GM18861 (cell line): ENCODE results near the gene TMEM129.

Experiments
- ATAC-seq: cut with Tn5 transposase; IDR thresholded peaks from one replicate; pipeline ENCODE4 v1.9.1; 2021; ENCODE audit not compliant: unreplicated experiment

Gene TMEM129

GRCh38 chr4:1721003-1721665, at the start of gene TMEM129, which contains the start of gene TACC3:
Gene TMEM129 (minus strand): TSS chr4:1721323. CDS start chr4:1720837, 486 bp downstream.
Gene TACC3 (plus strand): TSS chr4:1721521. CDS start chr4:1723422, 1,901 bp downstream.
- ATAC-seq = peak; percentile 64

GRCh38 chr4:1770791-1771231, 49.7 kb upstream of the TMEM129 start:
- ATAC-seq = no peak

GRCh38 chr4:1770245-1770644, 49.1 kb upstream of the TMEM129 start:
- no peak for ATAC-seq

- ATAC-seq = no peak
Observed at GRCh38 chr4:1769692-1770091, 48.6 kb upstream of the TMEM129 start.

- ATAC-seq = no peak
Observed at GRCh38 chr4:1768367-1769034, 47.4 kb upstream of the TMEM129 start.

GRCh38 chr4:1767770-1768366, 46.7 kb upstream of the TMEM129 start:
- no peak for ATAC-seq

- ATAC-seq = no peak
Observed at GRCh38 chr4:1767061-1767769, 46.1 kb upstream of the TMEM129 start.

- ATAC-seq = no peak
Observed at GRCh38 chr4:1766106-1767060, 45.3 kb upstream of the TMEM129 start.

GRCh38 chr4:1765409-1766072, 44.4 kb upstream of the TMEM129 start:
- no peak for ATAC-seq

- no peak for ATAC-seq
Observed at GRCh38 chr4:1764670-1765069, 43.5 kb upstream of the TMEM129 start.

GRCh38 chr4:1763550-1764080, 42.5 kb upstream of the TMEM129 start:
- no peak for ATAC-seq

- ATAC-seq = no peak
Observed at GRCh38 chr4:1763070-1763549, 42.0 kb upstream of the TMEM129 start.

- no peak for ATAC-seq
Observed at GRCh38 chr4:1762264-1763010, 41.3 kb upstream of the TMEM129 start.

GRCh38 chr4:1761130-1761689, 40.1 kb upstream of the TMEM129 start:
- ATAC-seq = no peak

GRCh38 chr4:1760521-1761071, 39.5 kb upstream of the TMEM129 start:
- ATAC-seq = no peak

GRCh38 chr4:1759818-1760223, 38.7 kb upstream of the TMEM129 start:
- no peak for ATAC-seq

GRCh38 chr4:1759170-1759817, 38.2 kb upstream of the TMEM129 start:
- no peak for ATAC-seq
